ENCODE data around the gene IGHMBP2.

Gene IGHMBP2

GRCh38 chr11:68936358-68936636 lies 32.6 kb downstream of the IGHMBP2 start:
- no peak for DNase-seq (ENCODE audit: low read depth, low spot score)
- H3K4me3 ChIP-seq (ENCODE audit: low read length) = no peak overlapping the region

DNA sequence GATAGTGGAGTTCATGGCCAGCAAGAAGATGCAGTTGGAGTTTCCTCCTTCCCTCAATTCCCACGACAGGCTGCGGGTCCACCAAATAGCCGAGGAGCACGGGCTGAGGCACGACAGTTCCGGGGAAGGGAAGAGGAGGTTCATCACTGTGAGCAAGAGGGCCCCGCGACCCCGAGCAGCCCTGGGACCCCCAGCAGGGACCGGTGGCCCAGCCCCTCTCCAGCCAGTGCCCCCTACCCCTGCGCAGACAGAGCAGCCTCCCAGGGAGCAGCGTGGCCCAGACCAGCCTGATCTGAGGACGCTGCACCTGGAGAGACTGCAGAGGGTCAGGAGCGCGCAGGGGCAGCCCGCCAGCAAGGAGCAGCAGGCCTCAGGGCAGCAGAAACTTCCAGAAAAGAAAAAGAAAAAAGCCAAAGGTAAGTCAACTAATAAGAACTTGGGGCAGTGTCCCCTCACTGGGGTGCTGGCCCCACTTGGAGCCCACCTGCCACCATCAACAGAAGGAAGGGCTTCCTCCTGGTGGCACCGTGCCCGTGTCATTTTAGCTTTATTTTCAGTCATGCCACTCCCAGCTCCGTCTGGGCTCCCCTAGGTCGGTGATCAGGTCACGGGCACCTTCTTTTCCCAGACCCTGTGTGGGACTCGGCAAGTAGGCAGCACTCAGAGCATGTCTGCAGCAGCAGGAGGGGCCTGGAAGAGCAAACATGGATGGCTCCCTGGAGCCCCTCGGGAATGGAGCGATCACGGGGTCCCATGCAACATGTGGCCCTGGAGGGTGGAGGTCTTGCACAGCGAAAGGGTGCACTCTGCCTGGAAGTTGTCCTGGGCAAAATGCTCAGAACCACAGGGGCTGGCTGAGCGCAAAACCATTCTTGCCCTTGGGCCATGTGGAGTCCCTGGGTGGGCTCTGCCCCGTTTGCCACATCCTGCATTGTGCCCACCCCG lies 33.3 kb downstream of the IGHMBP2 start:
- DNase-seq (ENCODE audit: low read depth, low spot score) = peak; percentile 29
- no peak overlapping the region; the same call in 1 of the 2 replicates for H3K4me3 ChIP-seq (ENCODE audit: low read length)

DNA sequence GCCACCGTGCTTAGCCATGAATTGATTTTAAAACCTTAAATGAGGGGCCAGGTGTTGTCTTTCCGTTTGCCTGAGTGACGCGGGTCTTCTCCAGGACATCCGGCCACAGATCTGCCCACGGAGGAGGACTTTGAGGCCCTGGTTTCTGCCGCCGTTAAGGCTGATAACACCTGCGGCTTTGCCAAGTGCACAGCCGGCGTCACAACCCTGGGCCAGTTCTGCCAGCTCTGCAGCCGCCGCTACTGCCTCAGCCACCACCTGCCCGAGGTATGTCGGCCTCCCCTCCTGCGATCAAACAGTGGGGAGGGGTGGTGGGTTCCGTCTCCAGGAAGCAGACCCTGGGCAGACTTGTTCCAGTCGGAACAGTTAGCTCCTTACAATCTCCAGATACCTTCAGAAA lies 34.4 kb downstream of the IGHMBP2 start:
- peak overlapping the region; percentile 44 for H3K4me3 ChIP-seq (ENCODE audit: low read length)
- DNase-seq (ENCODE audit: low read depth, low spot score) = peak; percentile 96

DNA sequence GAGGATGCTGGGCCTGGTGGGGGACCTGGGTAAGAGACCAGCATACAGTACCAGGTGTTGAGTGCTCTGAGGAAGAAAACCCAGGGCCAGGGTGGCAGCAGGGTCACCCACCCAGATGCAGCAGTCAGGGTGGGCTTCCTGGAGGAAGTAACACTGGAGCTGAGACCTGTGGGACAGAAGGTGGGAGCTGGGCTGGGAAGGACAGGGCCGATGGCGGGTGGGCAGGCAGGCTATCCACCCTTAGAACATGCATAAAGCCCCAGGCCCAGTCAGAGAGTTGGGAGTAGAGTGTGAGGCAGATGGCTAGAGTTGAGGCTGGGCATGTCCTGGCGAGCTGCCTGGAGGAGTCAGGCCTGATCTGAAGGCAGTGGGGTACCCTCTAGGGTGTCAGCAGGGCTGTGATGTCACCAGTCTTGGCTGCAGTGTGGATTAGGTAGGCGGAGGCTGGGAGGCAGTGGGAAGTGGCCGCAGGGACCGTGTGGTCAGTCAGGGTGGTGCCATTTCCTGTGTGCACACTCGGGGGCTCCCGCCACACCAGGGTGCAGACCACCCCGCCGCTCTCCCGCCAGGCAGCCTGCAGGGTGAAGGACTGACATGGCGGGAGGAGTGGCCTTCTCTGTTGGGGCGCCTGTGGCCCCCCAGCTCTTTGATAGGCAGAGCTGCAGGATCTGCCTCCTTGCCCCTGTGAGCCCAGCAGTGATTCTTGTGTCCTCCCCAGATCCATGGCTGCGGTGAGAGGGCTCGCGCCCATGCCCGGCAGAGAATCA lies 35.3 kb downstream of the IGHMBP2 start:
- H3K4me3 ChIP-seq (ENCODE audit: low read length) = peak overlapping the region; percentile 44
- peak; percentile 41 for DNase-seq (ENCODE audit: low read depth, low spot score)

GRCh38 chr11:68939583-68940555 lies 36.2 kb downstream of the IGHMBP2 start:
- peak; percentile 41 for DNase-seq (ENCODE audit: low read depth, low spot score)
- no peak overlapping the region for H3K4me3 ChIP-seq (ENCODE audit: low read length)

DNA sequence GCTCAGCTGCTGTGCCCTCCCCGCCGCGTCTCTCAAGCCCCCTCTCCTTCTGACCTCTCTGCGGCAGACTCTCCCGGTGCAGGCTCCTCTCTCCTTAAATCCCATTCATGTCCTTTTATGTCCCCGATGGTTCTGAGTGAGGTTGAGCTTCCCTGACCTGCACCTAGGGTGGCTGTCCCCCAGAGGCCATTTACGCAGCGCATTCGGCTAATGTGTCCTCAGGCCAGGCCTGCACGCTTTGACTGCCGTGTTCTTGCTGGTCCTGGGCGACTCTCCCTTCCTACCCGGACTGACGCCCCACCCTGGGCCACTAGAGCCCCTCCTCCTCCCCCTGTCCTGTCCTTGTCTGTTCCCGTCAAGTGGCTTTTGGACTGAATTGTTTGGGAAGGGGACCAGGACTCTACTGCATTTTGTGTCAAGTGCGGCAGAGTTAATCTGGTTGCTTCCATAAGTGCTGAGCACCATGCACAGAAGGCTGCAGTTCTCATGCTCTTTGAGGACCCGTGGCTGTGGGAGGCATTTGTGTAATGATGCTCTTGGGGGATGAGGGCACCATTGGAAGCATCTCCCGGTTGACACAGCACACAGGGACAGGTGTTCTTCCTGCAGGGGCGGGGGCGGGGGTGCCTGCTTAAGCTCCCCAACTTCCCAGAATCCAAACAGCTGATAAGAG lies 37.1 kb downstream of the IGHMBP2 start:
- no peak overlapping the region for H3K4me3 ChIP-seq (ENCODE audit: low read length)
- no peak for DNase-seq (ENCODE audit: low read depth, low spot score)

DNA sequence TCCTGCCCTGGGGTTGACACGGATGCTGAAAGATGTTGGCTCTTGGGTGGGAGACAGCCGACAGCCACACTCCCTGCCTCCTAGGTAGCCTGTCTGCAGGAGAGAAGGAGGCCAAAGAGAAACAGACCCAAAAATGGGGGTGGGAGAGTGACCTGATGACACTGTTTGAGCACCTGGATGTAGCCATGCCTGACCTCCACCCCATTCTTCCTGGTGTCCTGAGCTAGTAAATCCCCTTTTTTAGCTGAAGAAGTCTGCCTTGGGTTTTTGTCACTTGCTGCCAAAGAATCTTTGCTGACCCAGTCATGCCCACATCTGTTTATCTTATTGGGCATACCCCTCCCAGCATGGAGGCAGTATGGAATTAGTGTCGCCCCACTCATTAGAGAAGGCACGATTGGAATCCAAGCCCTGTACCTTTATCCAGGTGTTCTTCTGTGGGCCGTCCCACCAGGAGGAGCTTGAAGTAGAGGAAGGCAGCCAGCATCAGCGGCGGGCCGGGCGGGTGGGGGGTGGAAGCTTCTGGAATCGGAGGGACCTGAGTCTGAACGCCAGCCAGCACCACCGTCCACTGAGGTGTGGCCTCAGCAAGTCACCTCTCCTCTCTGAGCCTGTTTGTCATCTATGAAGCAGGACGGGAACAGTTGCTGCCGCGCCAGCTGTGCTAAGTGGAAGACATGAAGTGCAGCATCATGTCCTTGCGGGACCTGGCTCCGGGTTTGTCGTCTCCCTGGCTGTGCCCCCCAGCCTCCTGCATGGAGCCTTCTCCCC lies 37.8 kb downstream of the IGHMBP2 start:
- H3K4me3 ChIP-seq (ENCODE audit: low read length) = no peak overlapping the region
- DNase-seq (ENCODE audit: low read depth, low spot score) = no peak

DNA sequence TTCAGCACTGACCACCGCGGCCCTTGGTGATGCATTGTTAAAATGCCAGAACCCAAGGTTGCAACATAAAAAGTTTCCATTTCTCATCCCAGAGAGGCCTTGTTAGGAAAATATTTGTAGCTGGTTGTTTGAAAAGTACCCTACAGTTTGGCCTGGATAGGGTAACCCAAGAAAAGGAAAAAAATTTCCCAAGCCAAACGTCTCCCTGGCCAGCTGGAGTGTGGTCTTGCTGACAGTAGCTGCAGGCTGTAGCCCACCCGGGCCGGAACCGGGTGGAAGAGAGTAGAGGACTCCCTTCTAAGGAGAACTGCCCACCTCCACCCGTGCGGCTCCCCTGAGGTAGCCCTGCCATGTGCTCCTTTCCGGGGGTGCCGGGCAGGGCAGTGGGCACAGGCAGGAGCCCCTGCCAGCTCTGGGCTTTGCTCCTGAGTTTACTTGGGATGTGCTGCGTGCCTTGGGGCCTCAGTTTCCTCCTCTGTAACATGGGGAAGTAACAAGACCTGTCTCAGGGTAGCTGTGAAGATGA lies 38.5 kb downstream of the IGHMBP2 start:
- H3K4me3 ChIP-seq (ENCODE audit: low read length) = no peak overlapping the region
- DNase-seq (ENCODE audit: low read depth, low spot score) = no peak

- no peak for DNase-seq (ENCODE audit: low read depth, low spot score)
- no peak overlapping the region for H3K4me3 ChIP-seq (ENCODE audit: low read length)
Measured at GRCh38 chr11:68942751-68943271, 39.1 kb downstream of the IGHMBP2 start.

DNA sequence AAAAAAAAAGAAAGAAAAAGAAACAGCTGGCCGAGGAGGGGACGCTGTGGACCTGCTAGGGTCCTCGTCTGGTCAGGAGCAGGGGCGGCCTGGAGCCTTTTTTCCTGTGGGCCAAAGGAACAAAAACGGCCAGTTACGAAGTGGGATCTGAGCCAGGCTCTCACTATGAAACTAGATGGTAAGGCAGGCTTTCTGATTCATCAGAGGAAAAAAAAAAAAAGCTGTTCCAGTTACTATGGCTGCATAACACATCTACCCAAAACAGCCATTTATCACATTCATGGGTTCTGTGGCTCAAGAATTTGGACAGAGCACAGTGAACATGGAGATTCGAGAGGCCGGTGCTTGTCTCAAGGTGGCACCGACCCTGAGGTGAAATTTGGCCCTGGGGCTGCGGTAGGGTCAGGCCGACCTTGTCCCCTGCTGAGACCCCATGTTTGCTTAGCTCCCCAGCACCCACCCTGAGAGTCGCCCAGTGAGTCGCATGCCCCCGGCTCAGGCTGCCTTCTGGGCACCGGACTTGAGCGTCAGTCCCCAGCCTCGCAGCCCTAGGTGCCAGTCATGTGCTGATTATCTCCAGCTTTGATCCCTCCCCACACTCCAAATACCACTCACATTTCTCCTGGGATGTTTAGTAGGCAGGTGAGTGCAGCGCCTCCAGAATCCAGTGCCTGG lies 42.9 kb downstream of the IGHMBP2 start:
- H3K4me3 ChIP-seq (ENCODE audit: low read length) = no peak overlapping the region
- DNase-seq (ENCODE audit: low read depth, low spot score) = no peak

GRCh38 chr11:68947151-68947550 lies 43.5 kb downstream of the IGHMBP2 start:
- no peak overlapping the region for H3K4me3 ChIP-seq (ENCODE audit: low read length)
- no peak for DNase-seq (ENCODE audit: low read depth, low spot score)

- H3K4me3 ChIP-seq (ENCODE audit: low read length) = no peak overlapping the region
- no peak for DNase-seq (ENCODE audit: low read depth, low spot score)
Measured at GRCh38 chr11:68948496-68948895, 44.8 kb downstream of the IGHMBP2 start.

GRCh38 chr11:68948935-68949334 lies 45.2 kb downstream of the IGHMBP2 start:
- H3K4me3 ChIP-seq (ENCODE audit: low read length) = no peak overlapping the region
- DNase-seq (ENCODE audit: low read depth, low spot score) = no peak

GRCh38 chr11:68950270-68950669 lies 46.6 kb downstream of the IGHMBP2 start:
- peak; percentile 43 for DNase-seq (ENCODE audit: low read depth, low spot score)
- H3K4me3 ChIP-seq (ENCODE audit: low read length) = no peak overlapping the region

DNA sequence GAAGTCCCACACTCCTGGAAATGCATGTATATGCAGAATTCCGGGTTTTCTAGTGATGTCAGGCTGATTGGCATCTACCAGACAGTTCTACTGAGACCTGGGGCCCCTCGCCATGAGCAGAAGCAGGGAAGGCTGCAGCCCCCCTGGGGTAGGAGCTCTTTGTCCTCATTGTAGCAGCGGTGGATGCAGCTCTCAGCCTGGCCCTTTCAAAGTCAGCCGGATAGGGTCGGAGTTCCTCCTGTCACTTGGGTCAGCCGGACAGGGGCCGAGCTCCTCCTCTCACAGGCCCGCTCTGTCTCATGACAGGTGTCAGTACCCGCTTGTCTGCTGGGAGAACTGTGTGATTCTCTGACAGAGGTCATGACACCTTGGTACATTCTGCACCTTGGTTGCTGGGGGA lies 47.1 kb downstream of the IGHMBP2 start:
- H3K4me3 ChIP-seq (ENCODE audit: low read length) = no peak overlapping the region
- no peak for DNase-seq (ENCODE audit: low read depth, low spot score)

DNA sequence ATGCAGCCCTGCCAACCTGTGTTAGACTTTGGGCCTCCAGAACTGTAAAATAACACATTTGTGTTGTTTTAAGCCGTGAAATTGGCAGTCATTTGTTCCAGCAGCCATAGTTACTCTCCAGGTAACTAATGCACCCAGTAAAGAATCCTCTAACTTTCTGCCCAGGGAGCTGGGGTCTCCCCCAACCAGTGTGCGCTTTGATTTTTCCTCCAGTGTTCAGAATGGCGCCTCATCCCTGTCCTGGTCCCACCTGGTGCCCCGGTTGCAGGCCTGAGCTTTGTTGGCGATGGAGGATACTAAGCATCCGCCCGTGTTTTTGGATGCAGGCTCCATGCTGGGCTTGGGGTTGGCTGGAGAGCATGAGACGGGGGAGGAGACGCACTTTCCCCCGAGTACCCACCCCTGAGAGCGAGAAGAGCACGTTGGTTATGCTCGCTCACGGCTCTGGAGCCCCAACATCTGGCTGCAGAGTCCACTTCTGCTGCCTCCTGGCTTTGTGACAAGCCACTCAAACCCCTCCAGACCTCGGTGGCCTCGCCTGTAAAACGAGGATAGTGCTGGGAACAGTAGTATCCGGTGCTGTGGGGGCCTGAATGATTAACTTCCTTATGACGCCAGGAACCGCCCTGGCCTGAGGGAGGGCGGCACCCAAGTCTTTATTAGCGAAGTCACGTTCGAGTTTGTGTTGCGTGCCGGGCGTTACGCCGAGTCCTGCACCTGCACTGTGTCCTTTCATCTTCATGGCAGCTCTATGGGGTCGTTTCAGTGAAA lies 51.3 kb downstream of the IGHMBP2 start:
- H3K4me3 ChIP-seq (ENCODE audit: low read length) = no peak overlapping the region
- DNase-seq (ENCODE audit: low read depth, low spot score) = no peak

GRCh38 chr11:68955607-68955958 lies 51.9 kb downstream of the IGHMBP2 start:
- H3K4me3 ChIP-seq (ENCODE audit: low read length) = no peak overlapping the region
- no peak for DNase-seq (ENCODE audit: low read depth, low spot score)
